GM21825 (cell line): Measurements from ENCODE around the gene TMEM131.
"Not testable (repeated sequence)": the region's sequence is repeated elsewhere in the genome, so short reads cannot be mapped to it uniquely, and the experiment has no call there.

Source experiments
- ATAC-seq: cut with Tn5 transposase; IDR thresholded peaks from one replicate; pipeline ENCODE4 v1.9.1; 2021; ENCODE audit warnings: mild to moderate bottlenecking, moderate library complexity; ENCODE audit not compliant: unreplicated experiment

Gene TMEM131, protein sequence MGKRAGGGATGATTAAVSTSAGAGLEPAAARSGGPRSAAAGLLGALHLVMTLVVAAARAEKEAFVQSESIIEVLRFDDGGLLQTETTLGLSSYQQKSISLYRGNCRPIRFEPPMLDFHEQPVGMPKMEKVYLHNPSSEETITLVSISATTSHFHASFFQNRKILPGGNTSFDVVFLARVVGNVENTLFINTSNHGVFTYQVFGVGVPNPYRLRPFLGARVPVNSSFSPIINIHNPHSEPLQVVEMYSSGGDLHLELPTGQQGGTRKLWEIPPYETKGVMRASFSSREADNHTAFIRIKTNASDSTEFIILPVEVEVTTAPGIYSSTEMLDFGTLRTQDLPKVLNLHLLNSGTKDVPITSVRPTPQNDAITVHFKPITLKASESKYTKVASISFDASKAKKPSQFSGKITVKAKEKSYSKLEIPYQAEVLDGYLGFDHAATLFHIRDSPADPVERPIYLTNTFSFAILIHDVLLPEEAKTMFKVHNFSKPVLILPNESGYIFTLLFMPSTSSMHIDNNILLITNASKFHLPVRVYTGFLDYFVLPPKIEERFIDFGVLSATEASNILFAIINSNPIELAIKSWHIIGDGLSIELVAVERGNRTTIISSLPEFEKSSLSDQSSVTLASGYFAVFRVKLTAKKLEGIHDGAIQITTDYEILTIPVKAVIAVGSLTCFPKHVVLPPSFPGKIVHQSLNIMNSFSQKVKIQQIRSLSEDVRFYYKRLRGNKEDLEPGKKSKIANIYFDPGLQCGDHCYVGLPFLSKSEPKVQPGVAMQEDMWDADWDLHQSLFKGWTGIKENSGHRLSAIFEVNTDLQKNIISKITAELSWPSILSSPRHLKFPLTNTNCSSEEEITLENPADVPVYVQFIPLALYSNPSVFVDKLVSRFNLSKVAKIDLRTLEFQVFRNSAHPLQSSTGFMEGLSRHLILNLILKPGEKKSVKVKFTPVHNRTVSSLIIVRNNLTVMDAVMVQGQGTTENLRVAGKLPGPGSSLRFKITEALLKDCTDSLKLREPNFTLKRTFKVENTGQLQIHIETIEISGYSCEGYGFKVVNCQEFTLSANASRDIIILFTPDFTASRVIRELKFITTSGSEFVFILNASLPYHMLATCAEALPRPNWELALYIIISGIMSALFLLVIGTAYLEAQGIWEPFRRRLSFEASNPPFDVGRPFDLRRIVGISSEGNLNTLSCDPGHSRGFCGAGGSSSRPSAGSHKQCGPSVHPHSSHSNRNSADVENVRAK (N-terminal part only)

DNA sequence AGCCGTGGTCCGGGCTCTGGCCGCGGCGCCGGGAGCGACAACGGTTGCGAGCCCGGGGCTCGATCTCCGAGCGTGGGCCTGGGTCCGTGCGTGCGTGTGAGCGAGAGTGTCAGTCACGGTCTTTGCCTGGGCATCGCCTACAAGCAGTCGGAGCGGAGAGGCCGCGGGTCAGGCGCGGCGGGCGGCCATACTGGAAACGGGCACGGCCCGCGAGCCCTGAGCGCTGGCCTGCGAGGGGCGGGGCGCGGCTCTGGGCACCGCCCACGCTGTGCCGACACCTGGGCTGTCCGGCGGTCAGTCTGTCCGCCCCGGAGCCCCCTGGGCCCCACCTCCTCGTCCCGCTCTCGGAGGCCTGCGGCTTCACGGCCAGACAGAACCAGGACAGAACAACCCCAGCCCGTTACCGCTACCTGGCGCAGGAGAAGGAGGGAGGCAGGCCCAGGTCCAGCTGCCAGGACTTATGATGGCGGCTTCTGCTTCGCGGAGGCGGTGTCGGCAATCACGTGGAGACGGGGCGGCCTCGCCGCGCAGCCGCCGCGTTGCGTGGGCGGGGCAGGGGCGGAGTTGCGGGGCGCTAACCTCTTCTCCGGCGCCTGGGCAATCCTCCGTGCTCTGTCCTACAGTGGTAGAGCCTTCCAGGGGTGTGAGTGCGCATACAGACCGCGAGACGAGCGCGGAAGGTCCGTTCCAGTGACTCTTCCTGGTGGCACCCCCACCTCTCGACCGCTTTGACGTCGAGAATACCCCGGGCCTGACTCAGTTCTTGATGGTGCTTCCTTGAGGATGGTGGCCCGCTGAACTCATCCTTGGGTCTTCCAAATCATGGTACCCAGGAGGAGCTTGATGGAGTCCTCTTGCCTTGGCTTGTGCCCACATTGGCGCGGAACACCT, at the start of gene TMEM131:
TMEM131 (minus strand) TSS at position 215 of the 891 bp plus-strand sequence. CDS start 286 bp downstream, outside the sequence.
- ATAC-seq: peak; percentile 68

DNA sequence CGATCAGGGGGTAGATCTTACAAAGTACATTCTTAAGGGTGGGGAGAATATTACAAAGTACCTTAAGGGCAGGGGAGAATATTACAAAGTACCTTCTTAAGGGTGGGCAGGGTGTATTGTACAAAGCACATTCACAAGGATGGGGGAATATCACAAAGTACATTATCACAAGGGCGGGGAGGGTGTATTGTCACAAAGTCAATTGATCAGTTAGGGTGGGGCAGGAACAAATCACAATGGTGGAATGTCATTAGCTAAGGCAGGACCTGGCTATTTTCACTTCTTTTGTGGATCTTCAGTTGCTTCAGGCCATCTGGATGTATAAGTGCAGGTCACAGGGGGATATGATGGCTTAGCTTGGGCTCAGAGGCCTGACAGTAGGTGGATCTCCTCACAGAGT, 49.0 kb upstream of the TMEM131 start:
- not testable (repeated sequence) for ATAC-seq

DNA sequence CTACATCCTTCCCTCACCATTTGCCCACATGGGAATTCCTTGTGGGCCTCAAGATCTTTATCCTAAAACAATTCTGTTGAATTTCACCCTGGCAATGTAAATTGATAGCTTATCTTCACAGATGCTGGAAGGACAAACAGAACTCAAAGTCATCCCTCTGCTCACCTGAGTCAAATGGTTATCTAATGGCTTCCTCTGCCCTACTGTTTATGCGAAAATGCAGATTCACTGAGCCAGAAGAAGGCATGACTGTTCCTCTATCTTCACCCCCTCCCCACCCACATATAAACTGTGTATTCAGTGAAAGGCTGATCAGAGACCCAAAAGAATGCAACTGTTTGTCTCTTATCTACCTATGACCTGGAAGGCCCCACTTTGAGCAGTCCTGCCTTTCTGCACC, 47.4 kb upstream of the TMEM131 start:
- ATAC-seq: no peak

DNA sequence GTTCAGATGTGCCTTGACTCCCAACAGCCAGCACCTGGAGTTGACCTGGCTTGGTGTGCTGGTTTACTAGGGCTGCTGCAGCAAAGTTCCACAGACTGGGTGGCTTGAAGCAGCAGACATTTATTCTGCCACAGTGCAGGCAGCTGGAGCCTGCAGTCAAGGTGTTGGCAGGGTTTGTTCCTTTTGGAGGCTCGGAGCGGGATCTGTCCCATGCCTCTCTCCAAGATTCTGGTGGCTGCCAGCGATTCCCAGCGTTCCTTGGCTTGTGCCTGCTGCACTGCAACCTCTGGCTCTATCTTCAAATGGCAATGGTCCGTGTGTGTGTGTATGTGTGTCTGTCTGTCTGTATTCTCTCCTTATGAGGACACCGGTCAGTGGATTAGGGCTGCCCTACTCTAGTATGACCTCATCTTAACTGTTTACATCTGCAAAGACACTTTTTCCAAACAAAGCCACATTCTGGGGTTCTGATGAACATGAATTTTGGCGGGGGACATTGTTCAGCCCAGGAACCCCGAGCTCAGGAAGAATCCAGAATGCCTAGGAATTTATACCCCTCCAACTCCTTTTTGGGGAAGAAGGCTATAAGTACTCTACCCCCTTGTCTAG, 44.7 kb upstream of the TMEM131 start:
- no peak for ATAC-seq

DNA sequence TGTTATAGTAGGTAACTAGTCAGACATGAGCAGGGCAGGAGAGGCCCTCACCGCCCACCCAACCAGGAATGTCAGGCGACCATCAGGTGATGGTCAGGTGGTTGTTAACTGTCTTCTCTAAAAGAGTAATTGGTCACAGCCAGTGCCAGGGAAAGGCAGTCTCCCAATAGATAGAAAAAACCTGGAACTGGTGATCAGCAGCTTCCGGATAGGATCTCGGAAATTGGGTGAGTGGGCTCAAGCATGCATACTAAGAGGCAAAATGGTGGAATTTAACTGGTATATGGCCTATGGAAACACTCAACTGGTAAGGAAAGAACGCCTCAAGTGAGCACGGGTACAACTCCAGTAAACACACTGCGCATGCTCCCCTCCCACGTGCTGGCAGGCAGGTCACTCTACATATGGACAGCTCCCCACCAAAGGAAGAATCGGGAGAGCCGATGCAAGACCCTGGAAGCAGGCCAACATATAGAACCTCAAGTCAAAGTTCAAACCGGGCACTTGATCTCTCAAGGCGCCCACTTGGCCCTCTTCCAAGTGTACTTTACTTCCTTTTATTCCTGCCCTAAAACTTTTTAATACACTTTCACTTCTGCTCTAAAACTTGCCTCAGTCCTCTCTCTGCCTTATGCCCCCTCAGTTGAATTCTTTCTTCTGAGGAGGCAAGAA, 43.5 kb upstream of the TMEM131 start:
- ATAC-seq: no peak

DNA sequence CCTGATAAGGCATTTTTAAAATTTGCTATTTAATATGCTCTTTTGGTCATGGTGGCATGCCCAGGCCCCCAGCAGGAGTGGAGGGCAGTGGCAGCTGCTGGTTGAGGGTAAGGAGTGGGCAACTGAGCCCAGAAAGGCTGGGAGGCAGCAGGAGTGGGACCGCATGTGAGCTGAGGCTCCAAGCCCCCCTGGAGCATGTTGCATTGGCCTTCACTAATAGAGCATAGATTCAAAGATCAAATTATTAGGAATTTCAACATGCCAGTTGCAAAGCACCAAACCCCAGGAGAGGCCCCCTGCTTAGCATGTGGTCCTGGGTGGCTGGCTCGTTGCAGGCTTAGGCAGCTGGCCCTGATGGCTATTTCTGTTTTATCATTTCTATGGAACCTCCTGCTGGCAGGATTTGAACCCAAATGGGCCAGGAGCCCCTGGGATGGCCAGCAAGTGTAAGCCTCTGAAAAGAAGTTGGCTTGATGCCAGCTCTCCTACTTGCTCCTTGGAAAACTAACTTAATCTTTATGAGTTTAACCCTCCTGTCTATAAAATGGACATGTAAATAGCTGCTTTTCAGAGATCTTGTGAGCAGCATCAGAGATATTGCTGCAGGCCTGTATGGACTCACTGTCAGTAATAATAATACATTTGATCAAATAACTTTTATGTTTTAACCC, 42.1 kb upstream of the TMEM131 start:
- ATAC-seq: no peak

DNA sequence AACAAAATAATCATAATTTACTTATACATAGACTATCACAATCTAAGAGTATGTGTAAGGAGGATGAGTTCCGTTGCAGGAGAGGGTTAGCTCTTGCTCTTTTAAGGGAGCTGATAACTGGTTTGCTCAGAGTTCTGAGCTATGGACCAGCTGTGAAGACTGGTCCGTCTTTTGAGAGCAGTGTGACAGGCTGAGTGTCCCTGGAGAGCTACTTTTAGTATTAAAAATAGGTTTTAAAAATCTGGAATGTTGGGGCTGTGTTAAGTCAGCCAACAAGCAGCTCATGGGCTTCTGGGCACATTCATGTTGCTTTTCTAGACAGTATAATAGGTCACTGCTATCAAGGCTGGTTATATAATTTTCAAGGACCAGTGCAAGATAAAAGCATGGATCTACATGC, 41.5 kb upstream of the TMEM131 start:
- no peak for ATAC-seq

DNA sequence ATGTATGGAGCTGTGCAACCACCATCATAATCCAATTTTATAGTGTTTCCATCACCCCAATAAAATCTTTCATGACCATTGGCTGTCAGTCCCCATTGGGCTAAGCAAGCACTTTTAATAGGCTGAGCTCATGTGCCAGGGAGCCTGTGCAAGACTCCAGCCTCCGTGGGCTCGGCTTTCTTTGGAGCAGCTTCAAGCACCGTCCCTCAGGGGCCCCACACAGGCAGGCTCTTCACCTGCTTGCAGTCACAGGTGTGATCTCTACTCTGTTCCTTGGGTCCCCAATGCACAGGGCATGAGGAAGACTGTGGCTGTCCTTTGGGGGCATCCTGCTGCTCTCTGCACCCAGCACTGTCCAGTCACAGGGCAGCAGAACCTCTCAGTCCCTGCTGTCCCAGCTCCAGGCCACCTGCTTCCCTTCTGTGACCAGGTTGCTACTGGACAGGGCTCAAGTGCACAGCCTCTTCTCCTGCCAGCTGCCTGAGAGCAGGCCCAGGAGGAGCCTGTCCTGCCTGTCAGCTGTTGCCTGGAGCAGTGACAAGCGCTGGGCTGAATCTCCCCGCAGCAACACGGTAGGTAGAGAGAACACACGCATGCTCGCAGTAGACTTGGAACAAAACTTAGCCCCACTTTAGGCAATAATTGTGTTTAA, 40.7 kb upstream of the TMEM131 start:
- ATAC-seq: no peak

DNA sequence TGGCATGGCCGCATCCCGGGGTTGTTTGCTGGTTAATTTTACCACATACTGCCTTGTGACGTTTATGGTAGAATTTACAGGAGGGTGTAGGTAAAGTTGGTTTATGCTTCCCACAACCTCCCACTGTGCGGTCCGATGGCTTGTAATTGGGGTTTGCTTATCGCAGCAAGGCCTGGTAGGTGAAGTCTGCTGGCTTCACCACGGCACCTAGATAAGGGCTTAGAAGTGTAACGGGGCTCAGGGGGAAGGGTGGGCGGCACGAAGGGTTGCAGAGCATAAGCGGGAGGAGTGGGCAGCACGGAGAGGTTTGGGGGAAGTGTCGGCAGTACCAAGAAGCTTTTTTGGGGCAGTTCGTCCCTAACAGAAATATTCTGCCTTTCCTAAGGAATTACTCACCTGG, 39.0 kb upstream of the TMEM131 start:
- ATAC-seq: no peak

DNA sequence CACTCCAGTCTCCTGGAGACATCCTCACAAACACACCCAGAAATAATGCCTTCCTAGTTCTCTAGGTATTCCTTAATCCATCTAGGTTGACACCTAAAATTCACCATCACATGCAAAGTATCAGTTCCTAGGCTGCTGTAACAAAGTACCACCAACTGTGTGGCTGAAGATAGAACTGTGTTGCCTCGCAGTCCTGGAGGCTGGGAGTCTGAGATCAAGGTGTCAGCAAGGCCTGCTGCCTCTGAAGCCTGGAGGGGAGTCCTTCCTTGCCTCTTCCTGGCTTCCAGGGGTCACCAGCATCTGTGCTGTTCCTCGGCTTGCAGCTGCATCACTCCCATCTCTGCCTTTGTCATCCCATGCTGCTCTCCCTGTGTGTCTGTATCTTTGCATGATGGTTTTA, 36.3 kb upstream of the TMEM131 start:
- no peak for ATAC-seq

DNA sequence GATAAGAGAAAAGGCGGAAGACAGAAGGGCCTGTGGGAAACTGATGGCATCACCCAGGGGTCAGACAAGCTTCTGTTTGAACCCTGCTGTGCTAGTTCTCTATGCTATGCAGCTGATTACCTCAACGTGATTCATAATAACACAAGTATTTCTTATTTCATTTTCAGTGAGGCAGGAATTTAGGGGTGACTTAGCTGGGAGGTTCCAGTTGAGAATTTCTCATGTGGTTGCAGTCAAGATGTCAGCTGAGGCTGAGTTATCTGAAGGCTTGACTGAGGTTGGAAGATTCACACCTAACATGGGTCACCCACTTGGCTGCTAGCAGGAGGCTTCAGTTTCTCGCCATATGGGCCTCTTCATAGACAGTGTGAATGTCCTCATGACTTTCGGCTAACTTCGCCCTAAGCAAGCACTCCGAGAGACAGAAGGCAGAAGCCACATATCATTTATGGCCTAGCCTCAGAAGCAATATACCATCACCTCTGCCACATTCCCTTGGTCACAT, 34.0 kb upstream of the TMEM131 start:
- ATAC-seq: no peak

DNA sequence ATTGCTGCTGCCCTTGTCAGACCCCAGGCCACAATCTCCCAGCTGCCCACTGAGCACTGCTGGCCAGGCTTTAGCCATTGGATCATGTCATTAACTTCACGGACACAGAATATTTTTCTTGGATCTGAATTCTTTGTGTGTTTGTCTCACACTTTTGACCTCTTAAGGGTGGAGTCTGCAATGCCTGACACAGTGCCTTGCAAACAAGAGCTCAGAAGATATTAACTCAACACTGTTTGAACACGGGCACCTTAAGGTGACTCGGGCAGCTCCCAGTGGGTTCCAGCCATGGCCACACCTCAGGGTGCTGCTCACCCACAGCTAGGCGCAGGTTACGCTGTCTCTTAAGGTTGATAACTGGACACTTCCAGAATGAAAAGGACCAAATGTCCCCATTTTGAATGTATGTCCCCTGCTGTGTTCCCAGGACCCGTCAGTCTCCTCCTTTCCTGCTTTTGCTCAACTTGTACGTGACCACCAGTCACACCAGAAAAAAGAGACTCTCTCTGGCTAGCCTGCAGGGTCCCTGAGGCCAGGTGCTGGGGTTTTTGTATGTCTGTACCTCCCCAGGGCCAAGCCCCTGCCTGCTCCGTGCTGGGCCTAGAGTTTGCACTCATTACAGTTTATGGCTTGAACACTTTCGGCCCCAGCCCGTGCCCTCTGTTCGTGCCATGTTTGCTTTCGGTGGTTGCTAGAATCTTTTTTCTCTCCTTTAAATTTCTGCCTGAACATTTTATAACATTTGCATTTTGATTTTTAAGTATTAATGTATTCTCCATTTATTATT, 33.4 kb upstream of the TMEM131 start:
- ATAC-seq: no peak

DNA sequence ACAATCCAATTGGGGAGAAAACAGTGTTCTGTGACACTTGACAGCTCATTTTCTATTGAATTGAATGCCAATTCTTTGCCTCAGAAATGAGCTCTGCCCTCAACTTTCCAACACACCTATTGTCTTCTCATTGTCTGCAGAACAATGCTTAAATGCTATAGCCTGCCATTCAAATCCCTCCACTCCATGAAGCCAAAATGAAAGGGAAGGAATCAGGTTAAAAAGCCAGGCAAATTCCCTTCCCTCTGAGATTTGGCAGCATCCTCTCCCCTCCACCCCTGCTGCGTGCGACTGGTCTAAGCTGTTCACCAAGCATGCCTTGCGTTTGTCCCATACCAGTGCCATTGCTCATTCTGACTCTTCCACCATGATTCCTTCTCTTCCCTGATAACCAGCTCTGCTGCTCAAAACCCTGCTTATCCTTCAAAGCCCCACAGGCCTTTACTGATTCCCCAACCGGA, 32.4 kb upstream of the TMEM131 start:
- ATAC-seq: no peak

DNA sequence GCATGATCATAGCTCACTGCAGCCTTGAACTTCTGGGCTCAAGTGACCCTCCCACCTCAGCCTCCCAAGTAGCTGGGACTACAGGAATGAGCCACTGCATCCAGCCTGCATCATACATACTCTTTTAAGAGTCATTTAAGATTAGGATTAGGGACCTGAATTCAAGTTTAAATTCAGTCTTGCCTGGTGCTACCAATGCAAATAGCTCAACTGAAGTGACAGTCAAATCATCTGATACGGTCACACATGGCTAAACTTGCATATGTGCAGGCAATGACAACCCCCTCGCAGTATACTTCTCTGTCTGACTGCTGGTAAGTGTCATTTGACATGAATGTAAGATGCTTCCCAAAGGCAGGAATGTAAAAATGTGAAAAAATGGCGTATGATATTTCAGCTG, 31.8 kb upstream of the TMEM131 start:
- peak; percentile 38 for ATAC-seq

DNA sequence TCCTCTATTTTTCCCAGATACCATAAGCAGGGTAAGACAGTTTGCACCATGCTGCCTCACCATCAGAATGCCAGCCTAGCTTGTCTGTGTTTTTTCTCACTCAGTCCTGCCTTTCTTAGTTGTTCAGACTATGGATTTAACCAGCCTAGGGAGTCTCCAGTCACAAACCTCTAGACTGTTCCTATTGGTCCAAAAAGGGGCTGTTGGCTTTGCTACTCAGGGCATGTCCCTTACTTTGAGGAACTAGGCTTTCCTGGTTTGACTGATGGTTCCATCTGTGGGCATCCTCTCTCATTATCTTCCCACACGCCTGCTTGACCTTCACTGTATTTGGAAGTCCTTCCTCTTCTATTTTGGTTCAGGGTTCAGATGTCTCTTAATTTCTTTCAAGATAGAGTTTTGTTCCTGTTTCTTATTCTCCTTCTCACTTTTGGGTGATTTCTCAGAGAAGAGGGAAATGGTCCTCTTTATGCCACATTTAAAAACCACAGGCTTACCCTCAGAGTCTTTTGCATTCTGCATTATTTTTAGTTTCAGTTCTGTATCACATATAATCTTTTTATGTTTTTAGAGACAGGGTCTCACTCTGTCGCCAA, 31.3 kb upstream of the TMEM131 start:
- peak; percentile 79 for ATAC-seq

DNA sequence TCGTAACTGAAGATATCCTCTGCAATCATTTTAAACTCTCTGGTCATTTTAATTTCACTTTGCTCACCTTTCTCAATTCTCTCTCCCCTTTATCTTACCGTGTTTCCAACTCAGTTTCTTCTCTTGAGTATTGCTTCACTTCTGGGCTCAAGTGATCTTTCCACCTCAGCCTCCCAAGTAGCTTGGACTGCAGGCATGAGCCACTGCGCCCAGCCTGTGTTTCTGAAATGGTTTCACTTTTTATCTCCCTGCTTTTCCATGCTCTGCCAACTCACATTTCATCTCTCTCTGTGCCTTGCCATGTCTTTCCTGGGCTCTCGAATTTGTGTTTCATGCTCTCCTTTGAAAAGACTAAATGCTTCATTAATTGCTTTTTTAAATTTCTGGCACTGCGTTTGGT, 30.5 kb upstream of the TMEM131 start:
- ATAC-seq: no peak
